ENCODE data around the gene LINGO3.

GRCh38 chr19:2288338-2288817 lies 19.6 kb downstream of the LINGO3 start:
- TF ChIP-seq CTCF (IDR thresholded peaks at IDR 0.05) (no peak), POLR2A (IDR thresholded peaks at IDR 0.05) (no peak), EP300 (IDR thresholded peaks at IDR 0.05) (no peak)
